Ascending aorta (tissue), 2 donors: ENCODE data around the gene CDH5. TPM values are rescaled to one million over a fixed set of nuclear protein-coding genes. Genes with fewer than 3 reads are reported as not detected.
"Not testable (repeated sequence)": the region's sequence is repeated elsewhere in the genome, so short reads cannot be mapped to it uniquely, and the experiment has no call there.

ENCODE experiments used
- DNase-seq, 2 donors: peaks; one replicate each; pipeline ENCODE4 v3.0.0-alpha.2; 2019; ENCODE audit warnings: low spot score in 2 of 2
- H3K27ac ChIP-seq, 2 donors: fragments of 200-600 bp; sonication (generic); one replicate each; pipeline ENCODE4 v1.5.1; 2016 to 2017; ENCODE audit warnings: mild to moderate bottlenecking in 1 of 2
- H3K27me3 ChIP-seq: fragments of 200-600 bp; sonication (generic); one replicate; pipeline ENCODE4 v1.5.1; 2017
- H3K36me3 ChIP-seq, 2 donors: fragments of 200-600 bp; sonication (generic); one replicate each; pipeline ENCODE4 v1.5.1; 2016
- H3K4me1 ChIP-seq, 2 donors: fragments of 200-600 bp; sonication (generic); one replicate each; pipeline ENCODE4 v1.5.1; 2016 to 2017; ENCODE audit warnings: mild to moderate bottlenecking in 1 of 2
- H3K4me3 ChIP-seq, 2 donors: fragments of 200-600 bp; sonication (generic); one replicate each; pipeline ENCODE4 v1.5.1; 2016 to 2017; ENCODE audit warnings: mild to moderate bottlenecking in 1 of 2
- H3K9me3 ChIP-seq, 2 donors: fragments of 200-600 bp; sonication (generic); one replicate each; pipeline ENCODE4 v1.5.1; 2016
- CTCF ChIP-seq, 3 experiments: fragments of 200-600 bp in 2 of 3; fragments of 450-650 bp in 1 of 3; sonication (generic) in 2 of 3; IDR thresholded peaks; one replicate each; pipeline ENCODE4 v1.5.1; 2016 to 2019; ENCODE audit warnings: antibody characterized with exemption in 3 of 3, mild to moderate bottlenecking in 1 of 3, moderate library complexity in 1 of 3
- intact Hi-C: fragments of 100-400 bp; cut with DNase I; formaldehyde crosslinking; loops from one replicate; pipeline ENCODE4 v1.15.1; 2023
- total RNA-seq: library from RNA; depleted of rRNA; stranded (reverse); fragments of >200 nt; gene quantifications from one replicate; pipeline ENCODE4 v1.1.0, GENCODE V29; 2016

The CDH5 gene
- total RNA-seq, 1 donor from 2014 or later, result 119 TPM

DNA sequence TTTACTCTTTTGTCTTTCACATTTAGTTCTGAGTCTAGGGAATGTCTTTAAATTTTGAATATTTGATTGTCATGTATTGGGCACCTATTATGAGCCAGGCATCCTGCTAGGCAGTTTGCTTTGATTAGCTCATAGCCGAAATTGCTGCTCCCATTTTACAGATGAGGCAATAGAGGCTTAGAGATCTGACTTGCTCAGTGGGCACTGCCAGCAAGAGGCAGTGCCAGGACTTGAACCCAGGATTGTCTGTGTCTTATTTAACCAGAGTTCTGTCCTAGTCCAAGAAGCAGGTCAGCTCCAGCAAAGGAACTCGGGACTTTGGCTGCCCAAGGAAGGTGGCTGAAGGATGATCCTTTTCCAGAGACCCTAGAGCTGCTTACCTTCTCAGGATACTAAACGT is 85.1 kb downstream of the CDH5 start:
- no peaks in the 10 kb centered on the region for H3K27me3 ChIP-seq
- no peak for DNase-seq
- intact Hi-C loops, result no loop called here
- H3K4me3 ChIP-seq, result no peak overlapping the region
- H3K27ac ChIP-seq, result no peak overlapping the region
- no peaks in the 10 kb centered on the region for H3K4me1 ChIP-seq
- H3K9me3 ChIP-seq, result no peaks in the 10 kb centered on the region
- no peaks in the 10 kb centered on the region for H3K36me3 ChIP-seq
- no peak for TF ChIP-seq CTCF (IDR thresholded peaks at IDR 0.05)

DNA sequence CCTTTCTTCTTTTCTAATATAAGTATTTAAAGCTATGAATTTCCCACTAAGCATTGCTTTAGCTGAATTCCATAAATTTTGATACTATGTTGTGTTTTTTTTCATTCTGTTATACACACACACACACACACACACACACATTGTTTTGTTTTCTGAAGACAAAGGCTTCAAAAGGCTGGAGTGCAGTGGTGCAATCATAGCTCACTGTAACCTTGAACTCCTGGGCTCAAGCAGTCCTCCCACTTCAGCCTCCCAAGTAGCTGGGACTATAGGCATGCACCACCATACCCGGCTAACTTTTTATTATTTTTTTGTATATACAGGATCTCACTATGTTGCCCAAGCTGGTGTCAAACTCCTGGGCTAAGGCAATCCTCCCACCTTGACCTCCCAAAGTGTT is 86.7 kb downstream of the CDH5 start:
- H3K27ac ChIP-seq, H3K9me3 ChIP-seq, H3K27me3 ChIP-seq, H3K4me3 ChIP-seq, intact Hi-C loops, H3K4me1 ChIP-seq, DNase-seq, H3K36me3 ChIP-seq: not testable (repeated sequence)

Other genes starting within 250 kb of the CDH5 start
- not detected for gene BEAN1, start 60.6 kb downstream of the CDH5 start, total RNA-seq
- 21.5 TPM for gene TK2, start 183.4 kb downstream of the CDH5 start, total RNA-seq
- not detected for gene CKLF, start 185.9 kb downstream of the CDH5 start, total RNA-seq
- not detected for gene CMTM1, start 199.7 kb downstream of the CDH5 start, total RNA-seq
- not detected for gene CMTM2, start 212.8 kb downstream of the CDH5 start, total RNA-seq
- 42.6 TPM for gene CMTM3, start 238.0 kb downstream of the CDH5 start, total RNA-seq